Retina (tissue), 1 donor: Measurements from ENCODE around the gene CFAP299.

Experiments
- DNase-seq: peaks from one replicate; pipeline ENCODE4 v3.0.0-alpha.2; 2016

CFAP299 gene

GRCh38 chr4:80452768-80453167 lies 117.2 kb downstream of the CFAP299 start:
- no peak for DNase-seq

GRCh38 chr4:80454040-80454439 lies 118.5 kb downstream of the CFAP299 start:
- DNase-seq, result no peak

- DNase-seq, result no peak
Observed at GRCh38 chr4:80454556-80454955, 119.0 kb downstream of the CFAP299 start.

GRCh38 chr4:80459918-80460473 lies 124.5 kb downstream of the CFAP299 start:
- no peak for DNase-seq

- no peak for DNase-seq
Observed at GRCh38 chr4:80461412-80461811, 125.9 kb downstream of the CFAP299 start.

- DNase-seq, result no peak
Observed at GRCh38 chr4:80462621-80463091, 127.1 kb downstream of the CFAP299 start.

- no peak for DNase-seq
Observed at GRCh38 chr4:80463509-80463908, 128.0 kb downstream of the CFAP299 start.

GRCh38 chr4:80465238-80465637 lies 129.7 kb downstream of the CFAP299 start:
- no peak for DNase-seq

GRCh38 chr4:80465736-80466135 lies 130.2 kb downstream of the CFAP299 start:
- no peak for DNase-seq

- no peak for DNase-seq
Observed at GRCh38 chr4:80466618-80467017, 131.1 kb downstream of the CFAP299 start.

- no peak for DNase-seq
Observed at GRCh38 chr4:80471756-80472155, 136.2 kb downstream of the CFAP299 start.

- DNase-seq, result no peak
Observed at GRCh38 chr4:80475236-80475635, 139.7 kb downstream of the CFAP299 start.

- DNase-seq, result no peak
Observed at GRCh38 chr4:80475798-80476197, 140.3 kb downstream of the CFAP299 start.

GRCh38 chr4:80484712-80485111 lies 149.2 kb downstream of the CFAP299 start:
- no peak for DNase-seq

GRCh38 chr4:80486603-80487002 lies 151.1 kb downstream of the CFAP299 start:
- no peak for DNase-seq

- no peak for DNase-seq
Observed at GRCh38 chr4:80489798-80490197, 154.3 kb downstream of the CFAP299 start.

GRCh38 chr4:80492761-80493160 lies 157.2 kb downstream of the CFAP299 start:
- no peak for DNase-seq

- no peak for DNase-seq
Observed at GRCh38 chr4:80495865-80496264, 160.3 kb downstream of the CFAP299 start.

GRCh38 chr4:80498725-80499124 lies 163.2 kb downstream of the CFAP299 start:
- DNase-seq, result no peak

- no peak for DNase-seq
Observed at GRCh38 chr4:80500613-80501012, 165.1 kb downstream of the CFAP299 start.

GRCh38 chr4:80507077-80507476 lies 171.5 kb downstream of the CFAP299 start:
- DNase-seq, result no peak

GRCh38 chr4:80507507-80507906 lies 172.0 kb downstream of the CFAP299 start:
- no peak for DNase-seq

- no peak for DNase-seq
Observed at GRCh38 chr4:80515496-80515895, 180.0 kb downstream of the CFAP299 start.

- DNase-seq, result no peak
Observed at GRCh38 chr4:80521438-80521837, 185.9 kb downstream of the CFAP299 start.

GRCh38 chr4:80526697-80527096 lies 191.2 kb downstream of the CFAP299 start:
- no peak for DNase-seq
